Measurements from ENCODE around the gene S100A10. TPM values are rescaled to one million over a fixed set of nuclear protein-coding genes. Genes with fewer than 3 reads are reported as not detected.

S100A10 gene
- total RNA-seq, 1 experiment from 2014 or later, result 160 TPM

GRCh38 chr1:152009691-152010090 lies 16.0 kb upstream of the S100A10 start:
- no peak overlapping the region for H3K56ac ChIP-seq (ENCODE audit: insufficient read length, low read depth, low read length)
- H3K18ac ChIP-seq (ENCODE audit: insufficient read length, low read depth, low read length), result no peak overlapping the region
- no peaks in the 10 kb centered on the region for H3K79me2 ChIP-seq (ENCODE audit: insufficient read depth, low read length)
- H3K4me1 Mint-ChIP-seq, result peaks cover 4 to 15% of the 10 kb centered on the region in 2 experiments
- peaks cover 5% of the 10 kb centered on the region; the same call in 1 of the 2 replicates for H3K27me3 Mint-ChIP-seq (ENCODE audit: low read depth)
- no peak overlapping the region for H3K4me3 Mint-ChIP-seq
- H3K9ac ChIP-seq (ENCODE audit: extremely low read depth, insufficient read length, low read length), result no peak overlapping the region
- H2BK15ac ChIP-seq (ENCODE audit: low read depth, low read length), result no peak overlapping the region
- H3K27me3 ChIP-seq (ENCODE audit: insufficient read depth, low read length), result no peaks in the 10 kb centered on the region
- no peak for DNase-seq
- TF ChIP-seq CTCF (conservative IDR thresholded peaks at IDR 0.05), result no peak
- no peak overlapping the region for H3K4me2 ChIP-seq (ENCODE audit: insufficient read depth, insufficient read length, low read length)
- no peak overlapping the region for H4K5ac ChIP-seq (ENCODE audit: insufficient read length, low read depth, low read length)
- no peaks in the 10 kb centered on the region for H3K9me3 ChIP-seq (ENCODE audit: control insufficient read depth, low read depth, low read length)
- H3T11ph ChIP-seq (ENCODE audit: low read length), result no peak overlapping the region
- no peak overlapping the region for H3K23ac ChIP-seq (ENCODE audit: insufficient read length, low read depth, low read length)
- no peak overlapping the region for H2BK120ac ChIP-seq (ENCODE audit: low read depth, low read length, poor library complexity, severe bottlenecking)
- H2BK12ac ChIP-seq (ENCODE audit: insufficient read length, low read depth, low read length), result no peak overlapping the region
- H3K27ac ChIP-seq (ENCODE audit: insufficient read length, low read depth, low read length), result no peak overlapping the region
- no peaks in the 10 kb centered on the region for H3K9me3 Mint-ChIP-seq
- no peak overlapping the region for H3K4ac ChIP-seq (ENCODE audit: low read depth, low read length)
- no peak overlapping the region for H4K91ac ChIP-seq (ENCODE audit: insufficient read length, low read depth, low read length)
- no peaks in the 10 kb centered on the region for H4K20me1 ChIP-seq (ENCODE audit: control insufficient read depth, insufficient read depth, insufficient read length)
- no peak overlapping the region for H2BK5ac ChIP-seq (ENCODE audit: insufficient read length, low read length)
- H2BK20ac ChIP-seq (ENCODE audit: low read depth, low read length, poor library complexity, severe bottlenecking), result no peak overlapping the region
- no CpG with 5 or more reads among the region's 1 CpG for WGBS (ENCODE audit: extremely low coverage, insufficient read length, low lambda C conversion rate)
- no peaks in the 10 kb centered on the region for H3K36me3 Mint-ChIP-seq (ENCODE audit: insufficient read depth in 1 of 3, low read depth in 3 of 3)
- H3K23me2 ChIP-seq (ENCODE audit: insufficient read length, low read depth, low read length, poor library complexity, severe bottlenecking), result no peaks in the 10 kb centered on the region
- no peak overlapping the region for H4K8ac ChIP-seq (replicated peaks; ENCODE audit: insufficient read length, low read depth, low read length)
- 0 out of 2 replicates have a peak, but pooled peaks cover 4% of the 10 kb centered on the region for H3K4me1 ChIP-seq (ENCODE audit: insufficient read depth, low read length)
- H3K79me1 ChIP-seq (ENCODE audit: insufficient read depth, low read depth, low read length, poor library complexity, severe bottlenecking), result no peaks in the 10 kb centered on the region
- no peak overlapping the region for H2AK5ac ChIP-seq (ENCODE audit: insufficient read length, low read length)
- no peak overlapping the region for H3K14ac ChIP-seq (ENCODE audit: insufficient read depth, low read length)
- no peak overlapping the region for H3K27ac Mint-ChIP-seq
- no peak overlapping the region for H2AFZ ChIP-seq (ENCODE audit: low read length)

All from H9 (cell line).